Left lobe of liver (tissue), 2 donors: Measurements from ENCODE around the gene COX14. TPM values are rescaled to one million over a fixed set of nuclear protein-coding genes. Genes with fewer than 3 reads are reported as not detected.
A peak's percentile ranks its signal among the peaks of the same experiment; 100 is the strongest.
"Not testable (repeated sequence)": the region's sequence is repeated elsewhere in the genome, so short reads cannot be mapped to it uniquely, and the experiment has no call there.

Experiments used
- ATAC-seq: fragments of 200-7000 bp; cut with Tn5 transposase; one replicate; pipeline ENCODE4 v1.9.1; 2020; ENCODE audit warnings: mild to moderate bottlenecking, moderate library complexity
- DNase-seq: peaks from one replicate; pipeline ENCODE4 v3.0.0-alpha.2; 2020; ENCODE audit warnings: low spot score
- total RNA-seq: library from RNA; stranded (reverse); gene quantifications from one replicate; pipeline ENCODE4 v1.2.1, GENCODE V29; 2021
- donor health status: DM: no; HTN: no; CAD: no; lungs with moderate emphysema.
- donor health status: DM: no; HTN: yes; CAD: no.

Gene COX14
- total RNA-seq, 1 donor from 2014 or later: 57.0 TPM

DNA sequence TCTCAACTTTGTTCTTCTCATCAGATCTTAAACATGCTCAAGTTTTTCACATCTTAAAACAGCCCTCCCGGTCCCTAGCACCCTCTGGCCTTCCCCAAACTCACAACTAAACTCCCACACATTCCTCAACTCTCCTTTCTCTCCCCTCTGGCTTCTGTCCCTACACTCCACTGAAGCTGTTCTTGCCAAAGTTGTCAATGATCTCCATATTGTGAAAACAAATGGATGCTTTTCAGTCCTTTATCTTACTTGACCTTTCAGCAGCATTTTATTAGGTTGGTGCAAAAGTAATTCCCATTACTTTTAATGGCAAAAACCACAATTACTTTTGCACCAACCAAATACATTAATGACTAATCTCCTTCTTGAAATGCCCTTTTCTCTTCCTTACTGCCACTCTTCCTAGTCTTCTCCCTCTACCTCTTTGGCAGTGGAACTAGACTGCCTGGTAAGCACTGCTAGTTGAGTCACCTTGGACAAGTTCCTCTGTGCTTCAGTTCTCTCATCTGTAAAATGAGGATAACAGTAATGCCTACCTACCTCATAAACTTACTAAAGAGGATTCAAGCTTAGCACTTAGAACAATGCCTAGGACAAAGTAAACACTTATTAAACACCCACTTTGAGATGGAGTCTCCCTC lies 39.1 kb downstream of the COX14 start:
- DNase-seq: no peak
- ATAC-seq: no peak

DNA sequence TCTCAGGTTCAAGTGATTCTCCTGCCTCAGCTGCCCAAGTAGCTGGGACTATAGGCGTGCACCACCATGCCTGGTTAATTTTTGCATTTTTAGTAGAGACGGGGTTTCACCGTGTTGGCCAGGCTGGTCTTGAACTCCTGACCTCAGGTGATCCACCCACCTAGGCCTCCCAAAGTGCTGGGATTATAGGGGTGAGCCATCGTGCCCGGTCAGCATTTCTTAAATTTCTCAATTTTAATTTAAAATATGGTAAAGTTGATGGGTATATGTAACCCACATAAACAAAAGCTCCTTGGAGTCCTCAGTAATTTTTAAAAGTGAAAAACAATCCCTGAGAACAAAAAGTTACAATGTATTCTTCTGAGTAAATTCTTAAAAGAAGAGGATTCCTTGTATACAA lies 42.9 kb downstream of the COX14 start:
- DNase-seq, ATAC-seq: not testable (repeated sequence)

DNA sequence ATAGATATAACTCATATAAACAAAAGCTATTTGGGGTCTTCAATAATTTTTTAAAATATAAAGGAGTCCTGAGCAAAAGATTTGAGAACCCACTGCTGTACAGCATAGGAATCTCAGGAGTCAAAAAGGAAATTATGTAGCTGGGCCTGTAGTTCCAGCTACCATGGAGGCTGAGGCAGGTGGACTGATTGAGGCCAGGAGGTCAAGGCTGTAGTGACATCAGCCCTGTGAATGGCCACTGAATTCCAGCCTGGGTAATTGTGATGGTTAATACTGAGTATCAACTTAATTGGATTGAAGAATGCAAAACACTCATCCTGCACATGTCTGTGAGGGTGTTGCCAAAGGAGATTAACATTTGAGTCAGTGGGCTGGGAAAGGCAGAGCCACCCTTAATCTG lies 44.6 kb downstream of the COX14 start:
- ATAC-seq (no peak), DNase-seq (no peak)

DNA sequence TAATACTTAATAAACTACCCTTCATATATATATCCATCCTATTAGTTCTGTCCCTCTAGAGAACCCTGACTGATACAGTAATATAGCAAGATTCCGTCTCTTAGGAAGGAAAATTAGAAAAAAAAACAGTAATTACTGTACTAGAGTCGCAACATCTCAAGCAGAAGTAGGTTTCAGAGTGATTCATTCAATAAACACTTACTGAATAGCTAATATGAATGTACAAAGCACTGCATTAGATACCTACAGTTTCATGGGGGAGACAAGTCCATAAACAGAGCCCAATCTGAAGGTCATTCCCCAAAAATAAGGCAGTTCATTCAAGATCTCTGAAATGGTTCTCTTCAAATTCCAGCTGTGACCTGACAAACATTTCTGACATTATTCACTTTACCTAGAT lies 45.2 kb downstream of the COX14 start:
- ATAC-seq (no peak), DNase-seq (no peak)

DNA sequence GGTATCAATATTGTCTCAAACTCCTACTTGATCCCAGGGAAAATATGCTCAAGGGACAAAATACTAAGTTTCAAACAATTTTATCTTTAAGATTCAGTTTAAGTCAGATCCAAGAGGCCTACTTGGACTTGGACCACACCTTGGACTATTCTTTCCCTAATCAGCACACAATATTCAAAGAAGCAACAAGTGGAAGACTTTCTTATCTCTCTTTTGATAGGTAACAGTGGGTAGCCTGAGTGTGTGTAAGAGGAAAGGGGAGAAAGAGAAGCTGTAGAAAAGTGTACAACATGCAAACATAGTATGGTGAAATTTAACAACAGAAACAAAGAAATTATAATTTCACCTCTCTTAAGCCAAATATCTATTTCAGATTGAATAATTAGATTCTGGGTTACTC lies 48.6 kb downstream of the COX14 start:
- DNase-seq (no peak), ATAC-seq (no peak)

DNA sequence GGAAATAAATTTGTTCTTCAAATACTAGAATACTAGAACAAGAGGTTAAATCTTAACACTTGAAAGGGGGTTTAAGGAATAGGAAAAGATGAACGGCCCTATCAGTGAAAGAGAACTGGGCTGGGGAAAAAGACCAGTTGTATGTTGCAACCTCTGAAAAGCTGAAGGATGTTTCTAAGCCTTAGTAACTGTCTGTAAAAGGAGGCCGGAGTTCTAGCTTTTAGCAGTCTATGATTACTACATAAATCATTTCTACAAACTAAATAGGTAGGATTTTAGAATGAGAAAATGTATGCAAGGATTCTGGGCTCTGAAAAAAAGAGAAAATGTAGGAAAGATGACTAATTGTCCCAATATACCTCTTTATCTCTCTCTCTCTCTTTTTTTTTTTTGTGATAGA lies 50.2 kb downstream of the COX14 start:
- no peak for DNase-seq
- ATAC-seq: no peak

DNA sequence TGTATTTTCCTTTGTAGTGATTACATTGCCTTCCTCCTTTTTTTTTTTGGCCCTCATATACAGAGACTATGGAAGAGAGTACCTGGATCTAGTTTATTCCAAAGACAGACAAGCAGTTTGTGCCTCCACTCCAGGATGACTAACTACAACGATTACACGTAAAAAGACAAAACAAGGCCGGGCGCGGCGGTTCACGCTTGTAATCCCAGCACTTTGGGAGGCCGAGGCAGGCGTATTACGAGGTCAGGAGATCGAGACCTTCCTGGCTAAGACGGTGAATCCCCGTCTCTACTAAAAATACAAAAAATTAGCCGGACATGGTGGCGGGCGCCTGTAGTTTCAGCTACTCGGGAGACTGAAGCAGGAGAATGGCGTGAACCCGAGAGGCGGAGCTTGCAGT lies 52.9 kb downstream of the COX14 start:
- ATAC-seq: no peak

DNA sequence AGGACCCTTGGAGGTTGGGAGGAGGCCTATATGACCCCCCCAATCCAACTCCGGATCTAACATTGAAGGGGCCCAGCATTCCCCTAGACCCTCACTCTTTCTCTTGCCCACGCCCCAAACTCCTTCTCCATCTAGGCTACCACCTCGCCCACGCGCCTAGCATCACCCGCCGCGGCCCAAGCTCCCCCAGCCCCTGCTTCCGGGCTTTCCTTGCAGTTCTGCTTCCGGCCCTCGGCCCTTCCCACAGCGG lies 54.7 kb downstream of the COX14 start:
- DNase-seq (no peak), ATAC-seq (no peak)

More for the DNA sequence above, 52.9 kb downstream of the COX14 start:
- no peak for DNase-seq

DNA sequence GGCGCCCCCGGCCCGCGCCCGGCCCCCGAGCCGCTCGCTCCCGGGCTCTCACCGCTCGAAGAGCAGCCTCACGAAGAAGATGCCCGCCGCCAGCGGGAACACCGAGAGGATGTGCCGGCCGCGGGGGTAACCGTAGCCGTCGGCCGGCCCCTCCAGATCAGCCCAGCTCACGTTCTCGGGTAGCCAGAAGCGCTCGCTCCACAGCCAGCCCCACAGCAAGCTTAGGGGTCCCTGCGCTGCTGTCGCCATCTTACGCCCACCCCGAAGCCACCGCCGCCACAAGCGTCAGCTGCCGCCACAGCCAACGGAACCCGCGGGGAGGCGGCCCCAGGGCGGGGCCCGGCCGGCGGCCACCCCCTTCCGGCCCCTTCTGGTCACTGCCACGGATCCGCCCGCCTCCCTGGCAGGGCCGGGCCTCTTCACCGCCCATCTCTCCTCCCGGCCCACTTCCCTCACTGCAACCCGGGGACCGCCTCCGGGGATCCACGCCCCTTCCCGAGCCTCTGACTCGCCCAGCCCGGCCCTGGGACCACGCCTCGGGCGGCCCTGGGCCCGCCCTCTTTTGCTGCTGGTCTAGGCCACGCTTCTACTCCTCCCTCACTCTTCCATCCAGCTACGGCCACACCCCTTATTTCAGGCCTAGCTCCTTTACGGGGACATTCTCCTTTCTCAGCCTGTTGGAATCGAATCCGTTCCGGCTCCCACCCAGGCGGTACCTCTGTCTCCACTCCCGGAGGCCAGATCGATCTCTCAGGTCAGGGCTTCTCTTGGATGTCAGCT lies 55.2 kb downstream of the COX14 start, which contains the start of gene CERS5:
Gene CERS5 (minus strand): TSS at position 321 of the 780 bp plus-strand sequence. CDS start 72 bp downstream, at position 249.
- ATAC-seq (peak; percentile 99), DNase-seq (peak; percentile 99)

Other genes with a start within 250 kb of the COX14 start
- not detected for gene FAIM2, start 208.3 kb upstream of the COX14 start, total RNA-seq
- gene AQP2, start 161.5 kb upstream of the COX14 start, total RNA-seq: not detected
- not detected for gene AQP5, start 150.4 kb upstream of the COX14 start, total RNA-seq
- gene AQP6, start 139.3 kb upstream of the COX14 start, total RNA-seq: 0.28 TPM
- 3.9 TPM for gene RACGAP1, start 86.7 kb upstream of the COX14 start, total RNA-seq
- 0.28 TPM for gene ASIC1, start 54.6 kb upstream of the COX14 start, total RNA-seq
- gene SMARCD1, start 26.9 kb upstream of the COX14 start, total RNA-seq: 18.6 TPM
- 129 TPM for gene GPD1, start 8.2 kb upstream of the COX14 start, total RNA-seq
- 6.5 TPM for gene CERS5, start 55.1 kb downstream of the COX14 start, total RNA-seq
- 8.7 TPM for gene LIMA1, start 171.3 kb downstream of the COX14 start, total RNA-seq